LNCAP (cell line): Measurements from ENCODE around the gene MYO18B.

Source experiments
- CTCF ChIP-seq: fragments of 450-650 bp; IDR thresholded peaks from 2 replicates; pipeline ENCODE4 v1.5.1; 2017; ENCODE audit warnings: mild to moderate bottlenecking

The MYO18B gene

GRCh38 chr22:25804676-25805075, 62.7 kb downstream of the MYO18B start:
- TF ChIP-seq CTCF = no peak

GRCh38 chr22:25806579-25806978, 64.6 kb downstream of the MYO18B start:
- no peak for TF ChIP-seq CTCF

- TF ChIP-seq CTCF = no peak
Observed at GRCh38 chr22:25814685-25815084, 72.7 kb downstream of the MYO18B start.

- no peak for TF ChIP-seq CTCF
Observed at GRCh38 chr22:25815561-25815960, 73.6 kb downstream of the MYO18B start.

- TF ChIP-seq CTCF = no peak
Observed at GRCh38 chr22:25816522-25817059, 74.6 kb downstream of the MYO18B start.

- TF ChIP-seq CTCF = no peak
Observed at GRCh38 chr22:25817092-25817943, 75.3 kb downstream of the MYO18B start.

GRCh38 chr22:25818541-25818940, 76.6 kb downstream of the MYO18B start:
- no peak for TF ChIP-seq CTCF
